T-helper 1 cell treated with Interleukin-12 subunit alpha and Interleukin-12 subunit beta and Interleukin-4 antibody, amounts not matched to agents 30 ng/mL and 1 ng/mL, for 36 hours (primary cell): ENCODE measurements around the gene EFNA5. TPM values are rescaled to one million over a fixed set of nuclear protein-coding genes. Genes with fewer than 3 reads are reported as not detected.
"Not testable (repeated sequence)": the region's sequence is repeated elsewhere in the genome, so short reads cannot be mapped to it uniquely, and the experiment has no call there.

ENCODE experiments used
- intact Hi-C: fragments of 100-400 bp; cut with micrococcal nuclease; formaldehyde crosslinking; loops from one replicate; pipeline ENCODE4 v1.15.1; 2024
- total RNA-seq: library from RNA; stranded (reverse); gene quantifications from 2 replicates; pipeline ENCODE4 v1.2.3, GENCODE V29; 2022

EFNA5 gene
- total RNA-seq, 1 donor from 2014 or later, result not detected

- intact Hi-C loops, result no loop called here
Observed at GRCh38 chr5:107499776-107500175, 171.0 kb downstream of the EFNA5 start.

GRCh38 chr5:107499237-107499636 is 171.5 kb downstream of the EFNA5 start:
- intact Hi-C loops, result no loop called here

- intact Hi-C loops, result no loop called here
Observed at GRCh38 chr5:107496466-107496865, 174.3 kb downstream of the EFNA5 start.

- intact Hi-C loops, result not testable (repeated sequence)
Observed at GRCh38 chr5:107494129-107494528, 176.6 kb downstream of the EFNA5 start.

GRCh38 chr5:107487056-107487542 is 183.6 kb downstream of the EFNA5 start:
- intact Hi-C loops, result loop anchor here (2.0 to 5.0 kb wide), 3 partner anchors 16 to 225 kb away; no protein-coding TSS in a partner anchor

- intact Hi-C loops, result loop anchor here (1.0 to 5.0 kb wide), 4 partner anchors 9 to 224 kb away; no protein-coding TSS in a partner anchor
Observed at GRCh38 chr5:107486489-107486888, 184.2 kb downstream of the EFNA5 start.

GRCh38 chr5:107485184-107485583 is 185.6 kb downstream of the EFNA5 start:
- intact Hi-C loops, result loop anchor here (5.0 kb wide), 1 partner anchor 223 kb away; no protein-coding TSS in a partner anchor

- intact Hi-C loops, result no loop called here
Observed at GRCh38 chr5:107484281-107484680, 186.5 kb downstream of the EFNA5 start.

GRCh38 chr5:107483231-107484024 is 187.3 kb downstream of the EFNA5 start:
- intact Hi-C loops, result no loop called here

GRCh38 chr5:107478068-107478641 is 192.6 kb downstream of the EFNA5 start:
- intact Hi-C loops, result no loop called here

GRCh38 chr5:107477492-107477891 is 193.2 kb downstream of the EFNA5 start:
- intact Hi-C loops, result loop anchor here (1.0 to 2.0 kb wide), 4 partner anchors 9 to 93 kb away; no protein-coding TSS in a partner anchor

GRCh38 chr5:107476783-107477182 is 194.0 kb downstream of the EFNA5 start:
- intact Hi-C loops, result loop anchor here (1.0 to 2.0 kb wide), 4 partner anchors 10 to 94 kb away; no protein-coding TSS in a partner anchor

- intact Hi-C loops, result no loop called here
Observed at GRCh38 chr5:107474716-107475489, 195.8 kb downstream of the EFNA5 start.

GRCh38 chr5:107474361-107474715 is 196.4 kb downstream of the EFNA5 start:
- intact Hi-C loops, result no loop called here

GRCh38 chr5:107472620-107473064 is 198.1 kb downstream of the EFNA5 start:
- intact Hi-C loops, result no loop called here

GRCh38 chr5:107470295-107470582 is 200.5 kb downstream of the EFNA5 start:
- intact Hi-C loops, result no loop called here

GRCh38 chr5:107469485-107470294 is 201.0 kb downstream of the EFNA5 start:
- intact Hi-C loops, result no loop called here

- intact Hi-C loops, result no loop called here
Observed at GRCh38 chr5:107469064-107469463, 201.7 kb downstream of the EFNA5 start.

- intact Hi-C loops, result no loop called here
Observed at GRCh38 chr5:107468276-107468675, 202.5 kb downstream of the EFNA5 start.

GRCh38 chr5:107467137-107467932 is 203.4 kb downstream of the EFNA5 start:
- intact Hi-C loops, result no loop called here
